Bladder microvascular endothelial cell (primary cell): ENCODE data around the gene OSGIN1. TPM values are rescaled to one million over a fixed set of nuclear protein-coding genes. Genes with fewer than 3 reads are reported as not detected.

Experiments
- total RNA-seq: library from RNA; depleted of rRNA; stranded (reverse); fragments of >200 nt; gene quantifications from 2 replicates; pipeline ENCODE4 v1.2.3, GENCODE V29; 2014

The OSGIN1 gene
- 1.1 and 1.6 TPM in 2 replicates for total RNA-seq

GRCh38 chr16:83952940-83953795 lies at the start of gene OSGIN1:
TSS of gene OSGIN1 (plus strand) at chr16:83953240. CDS start at chr16:83957672, 4,432 bp downstream.

DNA sequence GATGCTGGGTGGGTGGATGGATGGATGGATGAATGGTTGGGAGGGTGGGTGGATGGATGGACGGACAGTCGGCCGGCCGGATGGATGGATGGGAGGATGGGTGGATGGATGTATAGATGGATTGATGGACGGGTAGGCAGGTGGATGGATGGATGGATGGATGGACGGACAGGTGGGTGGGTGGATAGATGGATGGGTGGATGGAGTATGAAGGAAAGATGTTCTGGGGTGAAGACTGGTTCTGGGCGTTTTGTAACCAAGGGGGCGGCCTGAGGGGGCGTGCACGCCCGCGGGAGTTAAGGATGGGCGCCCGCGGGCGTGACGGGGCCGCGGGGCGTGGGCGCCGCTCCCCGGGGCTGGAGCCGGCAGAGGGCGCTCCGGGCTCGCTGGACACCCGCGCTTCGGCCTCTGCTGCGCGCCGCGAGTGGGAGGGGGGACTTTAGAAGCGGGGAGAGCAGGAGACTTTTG lies 14.8 kb downstream of the OSGIN1 start, which contains the start of gene NECAB2:
TSS of gene NECAB2 (plus strand) at position 407 of the 468 bp plus-strand sequence. CDS start 405 bp downstream, outside the sequence.

Other genes starting within 250 kb of the OSGIN1 start
- 116 and 172 TPM in 2 replicates for gene HSBP1, start 145.3 kb upstream of the OSGIN1 start, total RNA-seq
- gene MLYCD, start 54.1 kb upstream of the OSGIN1 start, total RNA-seq: 1.6 and 4.2 TPM in 2 replicates
- not detected in 2 replicates for gene NECAB2, start 15.0 kb downstream of the OSGIN1 start, total RNA-seq
- gene SLC38A8, start 89.6 kb downstream of the OSGIN1 start, total RNA-seq: not detected in 2 replicates
- gene MBTPS1, start 163.7 kb downstream of the OSGIN1 start, total RNA-seq: 65.1 and 124 TPM in 2 replicates
- 16.0 and 35.7 TPM in 2 replicates for gene HSDL1, start 191.9 kb downstream of the OSGIN1 start, total RNA-seq
- gene DNAAF1, start 192.1 kb downstream of the OSGIN1 start, total RNA-seq: not detected in 2 replicates
- 15.2 and 22.7 TPM in 2 replicates for gene TAF1C, start 233.8 kb downstream of the OSGIN1 start, total RNA-seq
- under 0.01 and 0.44 TPM in 2 replicates for gene ADAD2, start 237.9 kb downstream of the OSGIN1 start, total RNA-seq